HepG2 (cell line): ENCODE results near the gene CIT. TPM values are rescaled to one million over a fixed set of nuclear protein-coding genes. Genes with fewer than 3 reads are reported as not detected.

ENCODE experiments used
- AKAP8 ChIP-seq: sonication (generic); formaldehyde crosslinking; IDR thresholded peaks from 2 replicates; pipeline ENCODE4 v1.5.1; 2020; ENCODE audit warnings: mild to moderate bottlenecking, missing genetic modification reagents
- CBFB ChIP-seq: sonication (generic); formaldehyde crosslinking; IDR thresholded peaks from 2 replicates; pipeline ENCODE4 v1.4.0; 2020; ENCODE audit warnings: missing genetic modification reagents
- CHCHD3 ChIP-seq: sonication (generic); formaldehyde crosslinking; IDR thresholded peaks from 2 replicates; pipeline ENCODE4 v1.8.0; 2022; ENCODE audit warnings: mild to moderate bottlenecking, missing genetic modification reagents, moderate library complexity
- CHD4 ChIP-seq: fragments of 200-600 bp; sonication (generic); IDR thresholded peaks from 2 replicates; pipeline ENCODE4 v1.7.0; 2017; ENCODE audit warnings: mild to moderate bottlenecking, low read length, borderline replicate concordance
- ELF3 ChIP-seq: IDR thresholded peaks from 2 replicates; pipeline ENCODE4 v1.6.1; 2016; ENCODE audit warnings: missing genetic modification reagents, missing compliant biosample characterization
- HMGXB3 ChIP-seq: sonication (generic); formaldehyde crosslinking; IDR thresholded peaks from 2 replicates; pipeline ENCODE4 v1.4.0; 2020; ENCODE audit warnings: missing genetic modification reagents, borderline replicate concordance
- HNRNPK ChIP-seq: fragments of 200-400 bp; formaldehyde crosslinking; IDR thresholded peaks from 2 replicates; pipeline ENCODE4 v1.6.1; 2018; ENCODE audit warnings: low read length, low read depth, moderate library complexity, mild to moderate bottlenecking; ENCODE audit not compliant: poor library complexity, severe bottlenecking
- MLLT10 ChIP-seq: sonication (generic); formaldehyde crosslinking; IDR thresholded peaks from 2 replicates; pipeline ENCODE4 v1.4.0; 2020; ENCODE audit warnings: missing genetic modification reagents
- NRL ChIP-seq: sonication (generic); formaldehyde crosslinking; IDR thresholded peaks from 2 replicates; pipeline ENCODE4 v1.5.0; 2020; ENCODE audit warnings: missing genetic modification reagents, mild to moderate bottlenecking, moderate library complexity, borderline replicate concordance
- PITX1 ChIP-seq: sonication (generic); formaldehyde crosslinking; IDR thresholded peaks from 2 replicates; pipeline ENCODE4 v1.5.1; 2020; ENCODE audit warnings: mild to moderate bottlenecking, missing genetic modification reagents
- POLR2A ChIP-seq, 2 experiments: IDR thresholded peaks; 2 replicates each; pipeline ENCODE4 v1.6.1; 2011; ENCODE audit warnings: low read depth in 2 of 2, low read length in 2 of 2, mild to moderate bottlenecking in 1 of 2, moderate library complexity in 1 of 2; ENCODE audit not compliant: insufficient read depth in 1 of 2
- SOX13 ChIP-seq, 3 experiments: fragments of 450-650 bp in 1 of 3; sonication (generic) in 1 of 3; formaldehyde crosslinking in 1 of 3; IDR thresholded peaks in 2 of 3; conservative IDR thresholded peaks in 1 of 3; 2 replicates each; pipeline versions ENCODE4 v1.5.0 to v1.6.1; 2016 to 2020; ENCODE audit warnings: antibody characterized with exemption in 1 of 3, mild to moderate bottlenecking in 1 of 3, missing compliant biosample characterization in 1 of 3, missing genetic modification reagents in 1 of 3, moderate library complexity in 1 of 3
- STAT5B ChIP-seq: sonication (generic); formaldehyde crosslinking; IDR thresholded peaks from 2 replicates; pipeline ENCODE4 v1.4.0; 2020; ENCODE audit warnings: missing genetic modification reagents
- TARDBP ChIP-seq: sonication (generic); formaldehyde crosslinking; IDR thresholded peaks from 2 replicates; pipeline ENCODE4 v1.8.0; 2022; ENCODE audit warnings: mild to moderate bottlenecking, missing genetic modification reagents
- ZFP36L1 ChIP-seq: sonication (generic); formaldehyde crosslinking; IDR thresholded peaks from 2 replicates; pipeline ENCODE4 v1.8.0; 2022; ENCODE audit warnings: mild to moderate bottlenecking, missing genetic modification reagents, moderate library complexity
- ZFP37 ChIP-seq: sonication (generic); formaldehyde crosslinking; IDR thresholded peaks from 2 replicates; pipeline ENCODE4 v1.4.0; 2020; ENCODE audit warnings: missing genetic modification reagents, borderline replicate concordance
- ZNF253 ChIP-seq: sonication (generic); formaldehyde crosslinking; IDR thresholded peaks from 2 replicates; pipeline ENCODE4 v1.8.0; 2022; ENCODE audit warnings: mild to moderate bottlenecking, missing genetic modification reagents, borderline replicate concordance
- ZNF354B ChIP-seq: sonication (generic); formaldehyde crosslinking; IDR thresholded peaks from 2 replicates; pipeline ENCODE4 v1.8.0; 2022; ENCODE audit warnings: mild to moderate bottlenecking, missing genetic modification reagents
- ZNF562 ChIP-seq: sonication (generic); formaldehyde crosslinking; IDR thresholded peaks from 2 replicates; pipeline ENCODE4 v1.8.0; 2022; ENCODE audit warnings: missing genetic modification reagents, borderline replicate concordance
- ZSCAN22 ChIP-seq: sonication (generic); formaldehyde crosslinking; IDR thresholded peaks from 2 replicates; pipeline ENCODE4 v1.4.0; 2020; ENCODE audit warnings: mild to moderate bottlenecking, missing genetic modification reagents
- polyA plus RNA-seq, 8 experiments: library from polyadenylated mRNA; depleted of rRNA in 3 of 8; stranded (reverse) in 7 of 8; unstranded in 1 of 8; fragments of >200 nt; fragmentation: Illumina TruSeq in 4 of 8; extraction: Trizol in 4 of 8; gene quantifications; 2 replicates each; pipeline versions ENCODE4 v1.2.1 to v1.2.3, GENCODE V29; 2011 to 2016; ENCODE audit warnings: low read depth in 4 of 8, missing spikeins in 1 of 8, mixed read lengths in 1 of 8; ENCODE audit not compliant: insufficient read depth in 1 of 8
- total RNA-seq, 5 experiments: library from RNA; depleted of rRNA; stranded (reverse); fragments of >200 nt; fragmentation: Illumina TruSeq; extraction: Trizol; gene quantifications; 2 replicates each; pipeline ENCODE4 v1.2.3, GENCODE V29; 2016; ENCODE audit warnings: low read depth in 1 of 5
- TF ChIP-seq, protein P1 (sequence below): IDR thresholded peaks from 2 replicates; pipeline ENCODE4 v1.6.1; 2012; ENCODE audit warnings: low read length, improper control_type of control experiment

Gene CIT
- total and polyA plus RNA-seq, 2 of the 13 experiments (the other 11 are each of a cell fraction or from before 2014, with no cell fraction given): 7.7 to 11.7 TPM

DNA sequence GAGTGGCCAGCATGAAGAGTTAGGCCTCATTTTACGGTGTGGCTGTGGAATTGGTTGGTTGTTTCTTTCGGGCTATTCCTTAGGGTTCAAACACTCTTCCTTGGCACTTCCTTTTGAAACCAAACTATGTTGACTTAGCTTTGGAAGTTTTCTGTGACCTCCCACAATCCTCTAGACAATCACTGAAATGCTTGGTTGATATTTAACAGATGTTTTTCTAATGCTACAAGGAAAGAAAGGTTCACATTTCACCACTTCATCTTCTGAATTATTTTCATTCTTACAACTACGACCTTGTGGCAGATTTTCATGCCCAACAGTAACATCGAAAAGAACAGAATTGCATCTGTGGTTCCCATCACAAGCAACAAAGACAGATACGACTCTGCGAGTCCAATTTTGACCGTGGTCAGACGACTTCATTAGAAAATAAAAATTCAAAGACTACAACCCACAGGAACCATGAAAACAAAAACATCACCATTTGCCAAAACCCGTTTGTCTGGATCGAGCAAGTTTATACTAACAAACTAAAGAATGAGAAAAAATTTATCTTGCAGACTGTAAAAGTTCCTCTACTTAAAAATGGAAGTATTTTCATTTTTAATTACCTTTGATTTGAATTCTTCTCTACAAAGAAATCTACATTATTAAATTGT, 192.3 kb downstream of the CIT start (continued):
- TF ChIP-seq SOX13 (IDR thresholded peaks at IDR 0.05) (no peak), SOX13 (CRISPR knock-in tag; conservative IDR thresholded peaks at IDR 0.05 in 1 of 2, IDR thresholded peaks at IDR 0.05 in 1 of 2) (peak in 1 of 2 experiments; percentile 10; a peak in 1 of 4 replicates), ZSCAN22 (no peak), AKAP8 (CRISPR knock-in tag) (no peak), ZFP36L1 (CRISPR knock-in tag) (no peak), CHCHD3 (CRISPR knock-in tag) (no peak), POLR2A (IDR thresholded peaks at IDR 0.05; ENCODE audit: insufficient read depth in 1 of 2, low read depth in 2 of 2, low read length in 2 of 2) (no peak), ZFP37 (CRISPR knock-in tag) (no peak), CHD4 (no peak), TARDBP (CRISPR knock-in tag) (no peak), ZNF354B (CRISPR knock-in tag) (no peak), PITX1 (CRISPR knock-in tag) (no peak), ZNF253 (CRISPR knock-in tag) (no peak), MLLT10 (CRISPR knock-in tag) (no peak), NRL (CRISPR knock-in tag) (no peak), HMGXB3 (CRISPR knock-in tag) (0 out of 2 replicates have a peak, but pooled peaks have one; percentile 3), ZNF562 (no peak), STAT5B (CRISPR knock-in tag) (no peak), ELF3 (peak; percentile 40; the same call in 1 of the 2 replicates), HNRNPK (no peak), CBFB (CRISPR knock-in tag) (no peak)
- TF ChIP-seq, protein P1, sequence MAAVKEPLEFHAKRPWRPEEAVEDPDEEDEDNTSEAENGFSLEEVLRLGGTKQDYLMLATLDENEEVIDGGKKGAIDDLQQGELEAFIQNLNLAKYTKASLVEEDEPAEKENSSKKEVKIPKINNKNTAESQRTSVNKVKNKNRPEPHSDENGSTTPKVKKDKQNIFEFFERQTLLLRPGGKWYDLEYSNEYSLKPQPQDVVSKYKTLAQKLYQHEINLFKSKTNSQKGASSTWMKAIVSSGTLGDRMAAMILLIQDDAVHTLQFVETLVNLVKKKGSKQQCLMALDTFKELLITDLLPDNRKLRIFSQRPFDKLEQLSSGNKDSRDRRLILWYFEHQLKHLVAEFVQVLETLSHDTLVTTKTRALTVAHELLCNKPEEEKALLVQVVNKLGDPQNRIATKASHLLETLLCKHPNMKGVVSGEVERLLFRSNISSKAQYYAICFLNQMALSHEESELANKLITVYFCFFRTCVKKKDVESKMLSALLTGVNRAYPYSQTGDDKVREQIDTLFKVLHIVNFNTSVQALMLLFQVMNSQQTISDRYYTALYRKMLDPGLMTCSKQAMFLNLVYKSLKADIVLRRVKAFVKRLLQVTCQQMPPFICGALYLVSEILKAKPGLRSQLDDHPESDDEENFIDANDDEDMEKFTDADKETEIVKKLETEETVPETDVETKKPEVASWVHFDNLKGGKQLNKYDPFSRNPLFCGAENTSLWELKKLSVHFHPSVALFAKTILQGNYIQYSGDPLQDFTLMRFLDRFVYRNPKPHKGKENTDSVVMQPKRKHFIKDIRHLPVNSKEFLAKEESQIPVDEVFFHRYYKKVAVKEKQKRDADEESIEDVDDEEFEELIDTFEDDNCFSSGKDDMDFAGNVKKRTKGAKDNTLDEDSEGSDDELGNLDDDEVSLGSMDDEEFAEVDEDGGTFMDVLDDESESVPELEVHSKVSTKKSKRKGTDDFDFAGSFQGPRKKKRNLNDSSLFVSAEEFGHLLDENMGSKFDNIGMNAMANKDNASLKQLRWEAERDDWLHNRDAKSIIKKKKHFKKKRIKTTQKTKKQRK: no peak
